HG02973 (cell line): Measurements from ENCODE around the gene BRD4.

Experiments used
- ATAC-seq: cut with Tn5 transposase; IDR thresholded peaks from one replicate; pipeline ENCODE4 v1.9.1; 2021; ENCODE audit warnings: moderate library complexity; ENCODE audit not compliant: unreplicated experiment

BRD4 gene

DNA sequence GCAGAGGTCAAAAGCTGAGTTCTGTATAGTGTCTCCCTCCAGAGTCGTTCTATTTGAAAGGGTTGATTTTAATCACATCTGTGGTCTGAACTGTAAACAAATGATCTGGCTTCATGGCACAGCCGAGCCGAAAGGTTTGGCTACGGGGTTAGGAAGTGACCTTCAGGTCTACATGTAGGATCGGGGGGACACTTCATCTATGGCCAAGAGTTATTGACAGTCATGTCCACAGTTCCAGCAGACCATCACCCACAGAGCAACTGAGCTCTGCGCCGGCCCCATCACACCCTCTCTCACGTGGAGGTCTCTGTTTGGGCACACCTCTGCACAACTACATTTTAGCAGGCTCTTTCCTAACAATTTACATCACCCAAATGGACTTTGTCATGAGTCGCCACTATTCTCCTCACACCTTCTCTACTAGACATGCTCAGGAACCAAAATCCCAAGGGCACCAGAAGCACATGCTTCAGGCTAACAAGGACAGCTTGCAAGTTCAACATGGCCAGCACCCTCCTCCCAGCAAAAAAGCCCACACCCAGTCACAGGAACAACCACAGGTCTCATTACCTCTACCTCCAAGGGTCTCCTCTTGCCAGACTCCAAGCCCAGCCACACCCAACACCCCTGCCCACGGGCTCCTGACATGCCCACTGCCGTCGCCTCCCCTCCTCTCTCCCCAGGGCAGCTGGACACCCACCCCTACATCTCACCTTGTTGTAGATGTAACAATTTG lies 64.0 kb downstream of the BRD4 start:
- no peak for ATAC-seq

- no peak for ATAC-seq
These were observed 65.7 kb downstream of the BRD4 start for GRCh38 chr19:15266683-15267082.

DNA sequence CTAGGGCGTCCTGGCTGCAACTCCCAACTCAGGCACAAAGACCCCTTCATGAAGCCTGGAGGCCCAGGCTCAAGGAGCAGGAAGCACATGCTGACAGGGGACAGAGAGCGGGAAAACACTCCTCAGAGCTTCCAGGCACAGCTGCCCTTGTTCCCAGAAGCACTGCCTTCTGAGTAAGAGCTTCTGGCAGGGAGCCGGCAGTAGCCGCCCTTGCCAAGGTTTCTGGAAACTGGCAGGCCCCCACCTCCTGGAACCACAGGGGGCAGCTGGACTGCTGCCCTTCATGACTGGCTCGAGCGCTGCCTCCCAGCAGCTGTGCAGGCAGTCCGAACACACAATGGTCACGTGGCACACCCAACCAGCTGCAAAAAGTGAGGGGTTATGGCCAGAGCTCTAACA lies 66.5 kb downstream of the BRD4 start:
- ATAC-seq = no peak

DNA sequence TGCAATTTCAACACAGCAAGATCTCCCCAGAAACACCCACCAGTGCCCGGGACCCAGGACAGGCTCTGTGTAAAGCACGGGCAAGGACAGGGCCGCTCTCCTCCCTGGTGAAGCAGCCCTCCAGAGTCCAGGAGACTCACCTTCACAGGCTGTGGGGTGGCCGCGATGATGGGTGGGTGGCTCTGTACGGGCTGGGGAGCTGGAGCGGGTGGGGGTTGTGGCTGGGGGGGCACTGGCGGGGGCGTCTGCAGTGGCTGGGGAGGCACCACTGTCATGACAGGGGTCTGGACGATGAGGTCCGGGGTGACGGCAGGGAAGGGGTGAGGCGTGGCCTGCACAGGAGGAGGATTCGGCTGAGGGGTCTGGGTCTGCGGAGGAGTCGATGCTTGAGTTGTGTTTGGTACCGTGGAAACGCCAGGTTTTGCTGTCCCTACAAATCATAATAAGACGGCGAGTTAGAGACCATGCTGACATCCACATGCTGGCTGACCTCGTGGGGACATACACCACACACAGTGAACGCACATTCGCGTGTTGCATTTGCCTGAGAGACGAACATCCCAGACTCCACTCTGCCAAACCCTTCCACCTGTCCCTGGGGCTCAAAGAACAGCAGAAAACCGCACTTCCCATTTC lies 67.0 kb downstream of the BRD4 start:
- no peak for ATAC-seq

DNA sequence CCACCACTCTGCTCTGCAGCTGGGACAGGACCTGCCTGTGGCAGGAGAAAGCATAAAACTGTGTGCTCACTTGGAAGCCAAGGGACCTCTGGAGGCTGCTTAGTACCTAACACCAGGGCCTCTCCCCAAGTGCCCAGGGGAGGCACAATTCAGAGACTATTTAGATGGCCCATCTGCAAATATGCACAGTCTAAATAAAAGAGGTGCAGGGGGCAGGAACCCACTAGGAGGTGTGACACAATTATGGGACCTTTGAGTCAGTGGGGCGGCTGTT lies 67.5 kb downstream of the BRD4 start:
- no peak for ATAC-seq

DNA sequence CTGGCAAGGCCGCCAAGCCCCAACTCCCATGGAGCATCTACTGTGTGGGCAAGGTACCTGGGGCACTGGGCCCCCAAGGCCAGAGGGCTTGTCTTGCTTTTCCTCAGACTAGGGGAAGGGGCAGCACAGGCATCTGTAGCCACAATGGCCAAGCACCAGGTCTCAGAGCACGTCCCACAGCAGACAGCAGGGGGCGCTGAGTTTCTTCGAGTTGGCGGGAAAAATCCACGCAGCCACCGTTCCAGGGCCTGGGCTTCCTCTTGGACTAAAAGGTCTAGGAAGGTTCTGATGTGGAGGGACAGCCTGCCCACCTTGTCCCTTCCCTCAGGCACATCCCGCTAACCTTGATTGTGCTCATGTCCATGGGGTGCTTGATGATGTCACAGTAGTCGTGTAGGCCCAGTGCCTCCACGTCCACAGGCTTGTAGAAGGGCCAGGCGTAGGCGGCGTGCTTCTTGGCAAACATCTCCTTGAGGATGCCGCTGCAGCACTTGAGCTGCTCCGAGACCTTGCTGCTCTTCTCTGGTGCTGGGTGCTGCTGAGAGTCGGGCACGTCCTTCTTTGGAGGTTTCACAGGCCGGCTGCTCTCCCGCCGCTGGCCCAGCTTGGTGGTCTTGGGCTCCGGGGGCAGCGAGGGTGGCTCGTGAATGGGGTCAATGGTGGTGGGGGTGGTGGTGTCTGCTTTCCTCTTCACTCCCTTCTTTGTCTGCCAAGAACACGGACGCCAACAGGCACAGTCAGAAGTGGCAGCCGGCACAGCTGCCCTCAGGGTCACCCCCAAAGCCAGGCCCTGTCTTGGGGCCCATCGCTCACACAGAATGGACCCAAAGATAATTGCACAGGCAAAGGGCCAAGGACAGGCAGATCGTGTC lies 68.0 kb downstream of the BRD4 start:
- no peak for ATAC-seq

GRCh38 chr19:15263361-15263985 lies 68.9 kb downstream of the BRD4 start:
- no peak for ATAC-seq

- ATAC-seq = no peak
These were observed 70.3 kb downstream of the BRD4 start for GRCh38 chr19:15262011-15262410.

GRCh38 chr19:15260939-15261338 lies 71.4 kb downstream of the BRD4 start:
- no peak for ATAC-seq

DNA sequence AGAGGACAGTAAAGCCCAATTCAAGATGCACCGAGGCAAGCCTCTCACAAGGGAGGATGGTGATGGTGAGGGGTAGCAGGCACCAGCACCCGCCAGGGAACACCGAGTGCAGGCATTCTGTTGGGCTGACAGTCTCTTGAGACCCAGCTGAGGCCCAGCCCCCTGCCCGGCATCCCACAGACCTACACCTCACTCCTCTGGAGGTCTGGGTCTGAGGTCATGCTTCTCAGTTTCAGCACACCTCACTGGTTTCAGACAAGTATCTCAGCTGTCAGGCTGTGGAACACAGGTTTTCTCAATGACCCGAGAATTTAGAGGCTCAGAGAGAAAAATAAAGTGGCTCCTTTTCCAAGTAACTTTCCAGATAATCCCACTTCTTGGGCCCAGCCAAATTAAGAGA lies 72.4 kb downstream of the BRD4 start:
- no peak for ATAC-seq

- no peak for ATAC-seq
These were observed 74.6 kb downstream of the BRD4 start for GRCh38 chr19:15257782-15258181.

DNA sequence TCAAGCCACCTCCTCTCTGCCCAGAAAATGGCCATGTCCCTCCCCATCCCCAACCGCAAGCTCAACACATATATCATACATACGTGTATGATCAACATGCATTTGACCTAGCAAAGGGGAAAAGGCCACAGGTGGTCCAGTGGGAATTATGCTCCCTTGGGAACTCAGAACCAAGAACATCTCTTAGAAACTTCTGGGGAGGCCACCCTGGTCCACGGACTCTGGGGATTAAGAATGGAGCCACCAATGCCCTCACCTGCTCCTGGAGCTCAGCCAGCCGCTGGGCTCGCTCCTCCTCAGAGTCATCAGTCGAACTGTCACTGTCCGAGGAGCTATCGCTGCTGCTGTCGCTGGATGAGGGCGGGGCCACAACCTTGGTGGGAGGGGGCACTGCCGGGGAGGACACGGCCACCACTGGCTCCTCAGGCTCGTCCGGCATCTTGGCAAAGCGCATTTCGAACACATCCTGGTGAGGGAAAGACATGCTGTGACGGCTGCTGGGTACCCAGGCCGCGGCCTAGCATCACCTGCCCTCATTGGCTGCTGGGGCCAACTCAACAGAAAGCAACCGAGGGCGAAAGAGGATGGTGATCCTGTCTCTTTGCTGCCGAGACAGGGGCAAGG lies 75.5 kb downstream of the BRD4 start:
- no peak for ATAC-seq

GRCh38 chr19:15255359-15255990 lies 76.9 kb downstream of the BRD4 start:
- no peak for ATAC-seq

DNA sequence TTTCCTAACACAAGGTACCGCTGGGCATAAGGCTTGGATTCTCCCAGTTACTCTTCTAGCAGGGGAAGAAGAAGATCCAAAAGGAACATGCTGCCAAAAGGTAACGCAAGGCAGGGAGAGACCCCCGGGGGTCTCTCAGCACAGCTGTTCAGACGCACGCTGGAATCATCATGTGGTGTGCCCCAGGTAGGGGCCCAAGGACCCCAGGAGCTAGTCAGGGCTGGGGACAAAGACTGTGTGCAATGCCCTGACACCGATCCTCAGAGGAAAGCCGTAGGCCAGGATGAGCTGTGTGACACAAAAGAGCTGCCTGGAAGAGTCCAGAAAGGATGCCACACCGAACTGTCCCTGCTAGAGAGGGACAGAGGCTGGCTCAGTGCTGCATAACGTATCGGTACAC lies 77.8 kb downstream of the BRD4 start:
- ATAC-seq = no peak

- ATAC-seq = no peak
These were observed 78.8 kb downstream of the BRD4 start for GRCh38 chr19:15253513-15253912.

DNA sequence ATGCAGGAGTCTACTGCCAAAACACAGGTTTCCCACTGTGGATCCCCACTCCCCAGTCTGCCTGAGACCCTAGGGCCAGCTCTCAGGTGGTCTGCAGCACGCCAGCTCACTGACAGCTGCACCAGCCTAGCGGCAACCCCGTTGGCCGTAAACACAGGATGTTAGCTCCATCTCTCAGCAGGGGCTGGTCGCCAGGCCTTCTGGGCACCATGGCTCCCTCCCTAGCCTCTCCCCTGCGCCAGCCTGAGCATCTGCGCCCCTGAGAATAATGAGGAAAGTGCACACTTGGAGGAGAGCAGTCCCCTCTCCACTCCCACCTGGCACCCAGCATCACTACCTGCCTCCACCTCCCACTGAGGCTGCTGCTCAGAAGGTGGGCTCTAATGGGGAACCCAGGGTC lies 79.3 kb downstream of the BRD4 start:
- no peak for ATAC-seq

DNA sequence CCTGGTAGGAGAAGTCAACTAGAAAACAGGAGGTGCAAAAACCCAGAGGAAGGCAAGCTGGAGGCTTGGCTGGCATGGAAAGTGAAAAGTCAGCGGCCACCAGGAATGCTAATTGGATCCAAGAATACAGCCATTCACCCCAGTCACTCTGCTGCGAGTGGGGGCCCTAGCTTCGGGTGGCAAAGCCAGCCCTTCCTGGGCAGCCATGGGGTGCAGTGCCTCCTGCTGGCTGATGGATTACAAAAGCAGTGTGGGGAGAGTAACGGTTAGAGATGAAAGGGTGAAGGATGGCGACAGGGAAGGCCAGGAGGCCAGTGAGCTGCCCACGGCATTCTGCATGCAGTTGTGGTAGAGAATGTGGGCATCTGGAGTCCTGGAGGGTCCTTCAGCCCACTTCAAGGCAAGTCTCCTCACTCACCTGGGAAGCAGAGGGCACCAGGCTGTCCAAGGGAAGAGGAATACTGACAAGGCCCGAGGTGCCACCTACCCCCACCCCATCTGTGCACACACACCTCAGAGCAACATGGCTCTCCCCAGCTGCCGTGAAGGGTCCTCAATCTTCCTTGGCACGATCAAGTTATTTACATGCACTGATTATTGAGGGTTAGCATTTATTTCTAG lies 79.8 kb downstream of the BRD4 start:
- ATAC-seq = no peak

DNA sequence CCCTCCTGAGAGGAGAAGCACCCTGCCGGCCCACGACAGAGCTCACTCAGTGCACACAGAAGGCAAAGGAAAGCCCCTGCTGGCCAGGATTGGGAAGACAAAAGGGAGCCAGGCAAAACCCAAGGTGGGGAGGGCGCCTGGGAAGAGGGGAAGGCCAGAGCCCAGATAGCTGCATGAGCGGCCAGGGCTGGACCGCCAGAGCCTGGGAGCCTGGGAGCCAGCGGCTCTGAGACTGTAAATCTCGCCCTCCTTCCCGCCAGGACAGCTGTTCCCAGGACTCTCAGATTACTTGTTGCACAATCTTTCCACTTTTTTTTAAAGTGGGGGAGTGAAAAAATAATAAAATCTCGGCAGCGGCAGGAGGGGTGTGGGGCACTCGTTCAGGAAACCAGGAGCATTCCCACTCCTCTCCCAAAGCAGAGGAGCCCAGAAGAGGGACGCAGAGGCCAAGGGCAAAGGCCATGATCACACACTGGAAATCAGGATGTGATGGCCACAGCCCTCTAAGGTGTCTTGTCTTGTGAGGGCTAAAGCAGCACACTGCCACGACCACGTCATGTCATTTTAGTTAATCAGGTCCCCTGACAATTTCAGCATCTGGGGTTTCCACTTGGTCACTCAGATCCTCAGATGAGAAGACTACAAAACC lies 80.5 kb downstream of the BRD4 start:
- no peak for ATAC-seq

DNA sequence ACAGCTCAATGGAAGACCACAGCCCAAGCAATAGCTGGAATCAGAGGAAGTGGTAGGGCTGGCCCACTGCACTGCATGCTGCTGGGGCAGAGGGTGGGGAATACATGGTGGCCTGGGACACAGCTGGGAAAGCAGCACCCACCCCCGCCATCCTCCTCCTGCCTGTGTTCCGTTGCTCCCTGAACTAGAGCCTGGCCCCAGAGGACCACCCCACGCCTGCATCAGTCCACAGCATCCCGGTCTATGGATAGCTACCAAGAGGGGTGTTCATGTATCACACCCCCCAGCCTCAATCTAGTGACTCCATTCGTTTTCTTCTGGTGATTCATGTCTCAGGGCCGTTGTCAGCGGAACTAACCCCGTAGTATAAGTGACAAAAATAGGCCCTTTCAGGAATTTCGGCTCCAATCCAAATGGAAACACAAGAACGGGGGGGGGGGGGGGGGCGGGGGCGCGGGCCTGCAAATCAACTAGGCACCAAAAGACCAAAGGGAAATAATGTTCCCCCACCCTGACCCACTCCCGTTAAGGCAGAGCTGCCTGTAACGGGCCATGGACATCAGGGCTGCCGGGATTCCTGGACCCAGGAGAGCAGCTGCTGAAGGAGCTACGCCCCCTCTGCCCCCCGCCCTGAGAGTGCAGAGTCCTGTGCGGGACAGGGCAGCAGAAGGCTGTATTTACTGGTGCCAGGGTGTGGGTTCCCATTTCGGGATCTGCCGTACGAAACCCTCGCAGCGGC lies 81.2 kb downstream of the BRD4 start:
- ATAC-seq = no peak
